ENCODE data around the gene STIP1.

DNA sequence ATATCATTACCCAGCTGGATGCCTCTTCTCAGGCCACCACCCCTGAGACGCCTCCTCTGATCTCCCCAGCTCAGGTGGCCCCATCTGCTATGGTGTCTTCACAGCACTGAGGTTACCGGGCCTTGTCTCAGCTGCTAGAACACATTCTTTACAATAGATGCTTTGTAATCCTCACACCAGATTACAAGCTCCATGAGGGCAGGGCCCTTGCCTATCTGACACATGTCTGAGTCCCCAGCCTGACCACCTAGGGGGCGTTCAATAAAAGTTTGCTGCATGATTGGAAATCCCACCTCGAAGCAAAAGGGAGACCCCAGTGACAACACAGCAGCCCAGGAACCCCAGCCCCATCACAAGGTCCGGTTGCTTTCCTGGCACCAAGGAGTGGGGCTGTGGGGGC, 22.0 kb upstream of the STIP1 start:
- TF ChIP-seq, protein P1, sequence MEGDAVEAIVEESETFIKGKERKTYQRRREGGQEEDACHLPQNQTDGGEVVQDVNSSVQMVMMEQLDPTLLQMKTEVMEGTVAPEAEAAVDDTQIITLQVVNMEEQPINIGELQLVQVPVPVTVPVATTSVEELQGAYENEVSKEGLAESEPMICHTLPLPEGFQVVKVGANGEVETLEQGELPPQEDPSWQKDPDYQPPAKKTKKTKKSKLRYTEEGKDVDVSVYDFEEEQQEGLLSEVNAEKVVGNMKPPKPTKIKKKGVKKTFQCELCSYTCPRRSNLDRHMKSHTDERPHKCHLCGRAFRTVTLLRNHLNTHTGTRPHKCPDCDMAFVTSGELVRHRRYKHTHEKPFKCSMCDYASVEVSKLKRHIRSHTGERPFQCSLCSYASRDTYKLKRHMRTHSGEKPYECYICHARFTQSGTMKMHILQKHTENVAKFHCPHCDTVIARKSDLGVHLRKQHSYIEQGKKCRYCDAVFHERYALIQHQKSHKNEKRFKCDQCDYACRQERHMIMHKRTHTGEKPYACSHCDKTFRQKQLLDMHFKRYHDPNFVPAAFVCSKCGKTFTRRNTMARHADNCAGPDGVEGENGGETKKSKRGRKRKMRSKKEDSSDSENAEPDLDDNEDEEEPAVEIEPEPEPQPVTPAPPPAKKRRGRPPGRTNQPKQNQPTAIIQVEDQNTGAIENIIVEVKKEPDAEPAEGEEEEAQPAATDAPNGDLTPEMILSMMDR (IDR thresholded peaks at IDR 0.05) = no peak
- TF ChIP-seq EZH2 (IDR thresholded peaks at IDR 0.05) = no peak
- no peak for TF ChIP-seq EZH2phosphoT487 (IDR thresholded peaks at IDR 0.05)
